C4-2B (cell line): ENCODE results near the gene TRAF3.

ENCODE experiments used
- CTCF ChIP-seq: fragments of 450-650 bp; conservative IDR thresholded peaks from 2 replicates; pipeline ENCODE4 v1.5.1; 2017; ENCODE audit warnings: mild to moderate bottlenecking
- ZFX ChIP-seq: fragments of 450-650 bp; IDR thresholded peaks from 2 replicates; pipeline ENCODE4 v1.6.1; 2017

GRCh38 chr14:102805371-102805891 is 28.2 kb downstream of the TRAF3 start:
- TF ChIP-seq CTCF, result no peak
- TF ChIP-seq ZFX, result no peak
